NCI-H526 treated with DMSO at 0.1 percent for 48 hours (cell line): ENCODE results near the gene ULK4.
"Not testable (repeated sequence)": the region's sequence is repeated elsewhere in the genome, so short reads cannot be mapped to it uniquely, and the experiment has no call there.

Experiments
- DNase-seq: peaks from one replicate; lab custom pipeline; 2025; lab: John Stamatoyannopoulos, UW

ULK4 gene

GRCh38 chr3:41502481-41502880 is 459.4 kb downstream of the ULK4 start:
- no peak for DNase-seq

GRCh38 chr3:41502023-41502422 is 459.9 kb downstream of the ULK4 start:
- no peak for DNase-seq

- DNase-seq, result no peak
These were observed 463.1 kb downstream of the ULK4 start for GRCh38 chr3:41498847-41499246.

GRCh38 chr3:41490360-41490759 is 471.5 kb downstream of the ULK4 start:
- no peak for DNase-seq

GRCh38 chr3:41489231-41489630 is 472.7 kb downstream of the ULK4 start:
- no peak for DNase-seq

GRCh38 chr3:41488501-41488900 is 473.4 kb downstream of the ULK4 start:
- DNase-seq, result no peak

- no peak for DNase-seq
These were observed 476.4 kb downstream of the ULK4 start for GRCh38 chr3:41485484-41485883.

GRCh38 chr3:41482134-41482533 is 479.8 kb downstream of the ULK4 start:
- no peak for DNase-seq

- DNase-seq, result no peak
These were observed 483.6 kb downstream of the ULK4 start for GRCh38 chr3:41478278-41478677.

GRCh38 chr3:41477399-41478014 is 484.4 kb downstream of the ULK4 start:
- DNase-seq, result no peak

GRCh38 chr3:41469083-41469482 is 492.8 kb downstream of the ULK4 start:
- no peak for DNase-seq

GRCh38 chr3:41467481-41467880 is 494.4 kb downstream of the ULK4 start:
- no peak for DNase-seq

- no peak for DNase-seq
These were observed 497.0 kb downstream of the ULK4 start for GRCh38 chr3:41464858-41465257.

GRCh38 chr3:41464401-41464800 is 497.5 kb downstream of the ULK4 start:
- no peak for DNase-seq

GRCh38 chr3:41462103-41462691 is 499.7 kb downstream of the ULK4 start:
- no peak for DNase-seq

GRCh38 chr3:41460736-41461135 is 501.2 kb downstream of the ULK4 start:
- no peak for DNase-seq

- no peak for DNase-seq
These were observed 504.7 kb downstream of the ULK4 start for GRCh38 chr3:41457176-41457575.

- no peak for DNase-seq
These were observed 505.7 kb downstream of the ULK4 start for GRCh38 chr3:41456162-41456561.

- not testable (repeated sequence) for DNase-seq
These were observed 508.3 kb downstream of the ULK4 start for GRCh38 chr3:41453618-41454017.

- DNase-seq, result no peak
These were observed 511.3 kb downstream of the ULK4 start for GRCh38 chr3:41450416-41451231.

GRCh38 chr3:41448396-41448795 is 513.5 kb downstream of the ULK4 start:
- DNase-seq, result no peak

- DNase-seq, result no peak
These were observed 514.2 kb downstream of the ULK4 start for GRCh38 chr3:41447701-41448100.

- not testable (repeated sequence) for DNase-seq
These were observed 515.6 kb downstream of the ULK4 start for GRCh38 chr3:41446316-41446715.
